A673 (cell line): ENCODE data around the gene SEMA4D. TPM values are rescaled to one million over a fixed set of nuclear protein-coding genes. Genes with fewer than 3 reads are reported as not detected.

Source experiments
- BruUV-seq: library from RNA; stranded (reverse); fragments of 400-500 nt; replicated peaks from 2 replicates; lab custom pipeline; 2021; lab: Mats Ljungman, UMichigan
- CTCF ChIA-PET: fragments of 300-600 bp; sonication (Branson Sonifier 250); formaldehyde crosslinking; loops from one replicate; lab custom pipeline; 2022; ENCODE audit warnings: antibody characterized with exemption; lab: Charles Lee
- POLR2A ChIA-PET: fragments of 300-600 bp; sonication (Branson Sonifier 250); formaldehyde crosslinking; loops from one replicate; lab custom pipeline; 2022; ENCODE audit warnings: antibody characterized with exemption; ENCODE audit not compliant: low non-redundant PET; lab: Charles Lee
- DNase-seq: peaks from one replicate; pipeline ENCODE4 v3.0.0-alpha.2; 2015; ENCODE audit warnings: low spot score
- H3K27ac ChIP-seq: fragments of 200-600 bp; sonication (generic); 2 replicates; pipeline ENCODE4 v1.5.1; 2016; ENCODE audit warnings: mixed run types, low read depth, mild to moderate bottlenecking, mixed read lengths, antibody characterized with exemption, low read length; ENCODE audit not compliant: poor library complexity, severe bottlenecking
- H3K27me3 ChIP-seq: fragments of 200-600 bp; sonication (generic); replicated peaks from 2 replicates; pipeline ENCODE4 v1.6.1; 2017; ENCODE audit warnings: mixed run types, low read depth, mild to moderate bottlenecking, mixed read lengths, antibody characterized with exemption, low read length; ENCODE audit not compliant: insufficient read depth, poor library complexity
- H3K36me3 ChIP-seq: fragments of 200-600 bp; sonication (generic); 2 replicates; pipeline ENCODE4 v1.6.1; 2016; ENCODE audit warnings: mixed run types, mild to moderate bottlenecking, mixed read lengths, antibody characterized with exemption, low read length; ENCODE audit not compliant: insufficient read depth, poor library complexity, severe bottlenecking
- H3K4me1 ChIP-seq: fragments of 200-600 bp; sonication (generic); 2 replicates; pipeline ENCODE4 v1.6.1; 2017; ENCODE audit warnings: mixed run types, mild to moderate bottlenecking, mixed read lengths, antibody characterized with exemption, low read length; ENCODE audit not compliant: insufficient read depth, poor library complexity, severe bottlenecking
- H3K4me3 ChIP-seq: fragments of 200-600 bp; sonication (generic); 2 replicates; pipeline ENCODE4 v1.5.1; 2016; ENCODE audit warnings: low read depth, mixed run types, mild to moderate bottlenecking, mixed read lengths, low read length; ENCODE audit not compliant: poor library complexity, severe bottlenecking
- H3K9me3 ChIP-seq: fragments of 200-600 bp; sonication (generic); 2 replicates; pipeline ENCODE4 v1.6.1; 2016; ENCODE audit warnings: mixed run types, low read depth, mild to moderate bottlenecking, mixed read lengths, antibody characterized with exemption, low read length; ENCODE audit not compliant: poor library complexity, severe bottlenecking
- EZH2 ChIP-seq: fragments of 200-600 bp; sonication (generic); IDR thresholded peaks from 2 replicates; pipeline ENCODE4 v1.6.1; 2017; ENCODE audit warnings: borderline replicate concordance, low read depth, mild to moderate bottlenecking, mixed read lengths, antibody characterized with exemption, low read length; ENCODE audit not compliant: poor library complexity, severe bottlenecking
- intact Hi-C: fragments of 100-400 bp; cut with micrococcal nuclease; formaldehyde crosslinking; loops from one replicate; pipeline ENCODE4 v1.10.0; 2022; ENCODE audit not compliant: unreplicated experiment
- total RNA-seq: library from RNA; stranded (reverse); gene quantifications from 2 replicates; pipeline ENCODE4 v1.2.3, GENCODE V29; 2021
- TF ChIP-seq, protein P1 (sequence below): fragments of 300-800, 200-600 bp; sonication (generic); conservative IDR thresholded peaks from 2 replicates; pipeline ENCODE4 v1.5.1; 2017; ENCODE audit warnings: low read depth, mild to moderate bottlenecking, antibody characterized with exemption, low read length, moderate library complexity, mixed read lengths

The SEMA4D gene
- total RNA-seq, 1 experiment from 2014 or later = 14.2 TPM

DNA sequence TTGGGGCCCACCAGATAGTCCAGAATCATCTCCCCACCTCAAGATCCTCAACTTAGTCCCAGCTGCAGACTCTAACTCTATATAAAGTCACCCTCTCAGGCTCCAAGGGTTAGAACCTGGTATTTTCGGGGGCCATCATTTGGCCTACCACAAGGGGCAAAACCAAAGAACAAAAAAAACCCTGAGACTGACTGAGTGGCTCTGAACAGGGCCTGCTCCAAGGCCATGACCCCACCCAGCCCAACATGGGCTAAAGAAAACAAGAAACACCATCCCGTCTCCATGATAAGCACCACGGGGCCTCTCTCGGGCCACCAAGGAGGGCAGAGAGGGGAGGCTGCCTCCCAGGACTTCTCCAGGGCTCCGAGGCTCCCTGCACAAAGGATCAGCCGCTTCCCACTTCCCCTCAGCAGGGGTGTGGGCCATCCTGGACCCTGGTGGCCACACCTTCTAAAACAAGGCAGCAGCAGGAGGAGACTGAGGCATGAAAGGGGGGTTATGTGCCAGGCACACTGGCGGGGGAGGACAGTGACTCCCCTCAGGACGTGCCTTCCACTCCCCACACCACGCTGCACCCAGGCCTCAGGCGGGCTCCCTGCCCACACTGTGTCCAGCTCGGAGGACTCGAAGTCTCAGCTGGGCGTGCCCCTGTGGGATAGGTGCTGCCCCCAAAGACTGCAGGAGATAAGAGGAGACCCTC, 51.5 kb downstream of the SEMA4D start:
- ChIA-PET CTCF (no interaction called here), POLR2A (no interaction called here)
- Histone ChIP-seq H3K9me3 (no peaks in the 10 kb centered on the region), H3K27me3 (no peaks in the 10 kb centered on the region), H3K4me3 (no peak overlapping the region), H3K36me3 (no peaks in the 10 kb centered on the region), H3K27ac (no peak overlapping the region), H3K4me1 (no peaks in the 10 kb centered on the region)
- intact Hi-C loops = loop anchor here (10.0 kb wide), 1 partner anchor 98 kb away; no protein-coding TSS in a partner anchor
- TF ChIP-seq, protein P1, sequence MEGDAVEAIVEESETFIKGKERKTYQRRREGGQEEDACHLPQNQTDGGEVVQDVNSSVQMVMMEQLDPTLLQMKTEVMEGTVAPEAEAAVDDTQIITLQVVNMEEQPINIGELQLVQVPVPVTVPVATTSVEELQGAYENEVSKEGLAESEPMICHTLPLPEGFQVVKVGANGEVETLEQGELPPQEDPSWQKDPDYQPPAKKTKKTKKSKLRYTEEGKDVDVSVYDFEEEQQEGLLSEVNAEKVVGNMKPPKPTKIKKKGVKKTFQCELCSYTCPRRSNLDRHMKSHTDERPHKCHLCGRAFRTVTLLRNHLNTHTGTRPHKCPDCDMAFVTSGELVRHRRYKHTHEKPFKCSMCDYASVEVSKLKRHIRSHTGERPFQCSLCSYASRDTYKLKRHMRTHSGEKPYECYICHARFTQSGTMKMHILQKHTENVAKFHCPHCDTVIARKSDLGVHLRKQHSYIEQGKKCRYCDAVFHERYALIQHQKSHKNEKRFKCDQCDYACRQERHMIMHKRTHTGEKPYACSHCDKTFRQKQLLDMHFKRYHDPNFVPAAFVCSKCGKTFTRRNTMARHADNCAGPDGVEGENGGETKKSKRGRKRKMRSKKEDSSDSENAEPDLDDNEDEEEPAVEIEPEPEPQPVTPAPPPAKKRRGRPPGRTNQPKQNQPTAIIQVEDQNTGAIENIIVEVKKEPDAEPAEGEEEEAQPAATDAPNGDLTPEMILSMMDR = no peak
- no peak for TF ChIP-seq EZH2
- BruUV-seq = no TSS peak
- DNase-seq = no peak

DNA sequence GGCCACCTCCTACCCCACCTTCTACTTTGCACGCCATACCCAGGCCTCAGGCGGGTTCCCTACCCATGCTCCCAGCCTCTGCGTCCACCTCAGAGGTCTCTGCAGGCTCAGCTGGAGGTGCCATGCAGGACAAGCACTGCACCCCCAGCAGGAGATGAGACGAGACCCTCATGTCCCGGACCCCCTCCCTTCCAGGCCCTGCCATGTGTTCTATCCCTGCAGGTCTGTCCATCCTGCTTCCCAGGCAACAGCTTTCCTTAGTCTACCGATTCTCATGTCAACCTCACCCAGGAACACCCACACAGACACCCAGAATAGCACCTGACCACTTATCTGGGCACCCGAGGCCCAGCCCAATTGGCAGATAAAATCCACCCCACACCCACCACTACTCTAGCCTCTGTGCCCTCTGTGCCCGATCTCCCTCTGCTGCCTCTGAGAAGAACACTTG, 52.1 kb downstream of the SEMA4D start:
- Histone ChIP-seq H3K4me3 (no peak overlapping the region), H3K27ac (no peak overlapping the region), H3K27me3 (no peaks in the 10 kb centered on the region), H3K4me1 (no peaks in the 10 kb centered on the region), H3K36me3 (no peaks in the 10 kb centered on the region), H3K9me3 (no peaks in the 10 kb centered on the region)
- BruUV-seq = no TSS peak
- intact Hi-C loops = loop anchor here (10.0 kb wide), 1 partner anchor 99 kb away; no protein-coding TSS in a partner anchor
- POLR2A ChIA-PET = no interaction called here
- DNase-seq = no peak
- CTCF ChIA-PET = no interaction called here
- TF ChIP-seq, protein P1 = no peak
- TF ChIP-seq EZH2 = no peak

DNA sequence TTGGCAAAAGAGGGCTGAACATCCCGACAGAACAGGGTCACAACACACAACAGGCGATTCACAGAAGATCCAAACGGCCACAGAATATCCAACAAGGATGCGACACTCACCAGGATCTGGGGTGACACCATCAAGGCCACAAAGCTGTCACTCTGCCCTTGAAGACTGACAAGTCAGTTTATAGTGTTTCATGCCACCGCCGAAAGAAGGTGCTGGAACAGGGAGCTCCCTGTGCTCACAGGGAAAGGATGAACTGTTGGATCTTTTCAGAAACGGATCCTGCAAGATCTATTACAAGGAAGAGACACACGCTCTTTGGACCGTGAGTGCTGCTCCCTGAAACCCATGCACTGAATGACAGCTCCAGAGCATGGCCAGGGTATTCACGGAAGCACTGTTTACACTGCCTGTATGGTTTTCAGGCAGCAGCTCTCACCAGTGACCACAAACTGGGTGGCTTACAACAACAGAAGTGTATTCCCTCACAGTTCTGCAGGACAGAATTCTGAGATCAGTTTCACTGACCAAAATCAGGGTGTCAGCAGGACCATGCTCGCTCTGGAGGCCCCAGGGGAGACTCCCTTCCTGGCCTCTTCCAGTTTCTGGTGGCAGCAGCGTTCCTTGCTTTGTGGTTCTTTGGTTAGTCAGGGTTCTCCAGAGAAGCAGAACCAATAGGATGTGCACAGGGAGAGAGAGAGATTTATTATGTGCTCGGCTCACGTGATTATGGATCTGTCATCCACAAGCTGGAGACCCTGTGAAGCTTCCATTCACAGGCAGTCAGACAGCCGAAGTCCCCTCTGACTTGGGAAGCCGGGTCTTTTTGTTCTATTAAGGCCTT, 52.8 kb downstream of the SEMA4D start:
- no peak for TF ChIP-seq EZH2
- TF ChIP-seq, protein P1 = no peak
- H3K4me1 ChIP-seq = no peaks in the 10 kb centered on the region
- intact Hi-C loops = loop anchor here (10.0 kb wide), 1 partner anchor 100 kb away; no protein-coding TSS in a partner anchor
- CTCF ChIA-PET = no interaction called here
- BruUV-seq = no TSS peak
- no peak for DNase-seq
- H3K36me3 ChIP-seq = no peaks in the 10 kb centered on the region
- H3K9me3 ChIP-seq = no peaks in the 10 kb centered on the region
- no peak overlapping the region for H3K27ac ChIP-seq
- no peak overlapping the region for H3K4me3 ChIP-seq
- no peaks in the 10 kb centered on the region for H3K27me3 ChIP-seq
- POLR2A ChIA-PET = no interaction called here
